ENCODE measurements around the gene RFESD. TPM values are rescaled to one million over a fixed set of nuclear protein-coding genes. Genes with fewer than 3 reads are reported as not detected.
A peak's percentile ranks its signal among the peaks of the same experiment; 100 is the strongest.

RFESD gene
- total and polyA plus RNA-seq, 2 of the 8 experiments (the other 6 are each of a cell fraction or from before 2014, with no cell fraction given), result 1.7 to 2.0 TPM

DNA sequence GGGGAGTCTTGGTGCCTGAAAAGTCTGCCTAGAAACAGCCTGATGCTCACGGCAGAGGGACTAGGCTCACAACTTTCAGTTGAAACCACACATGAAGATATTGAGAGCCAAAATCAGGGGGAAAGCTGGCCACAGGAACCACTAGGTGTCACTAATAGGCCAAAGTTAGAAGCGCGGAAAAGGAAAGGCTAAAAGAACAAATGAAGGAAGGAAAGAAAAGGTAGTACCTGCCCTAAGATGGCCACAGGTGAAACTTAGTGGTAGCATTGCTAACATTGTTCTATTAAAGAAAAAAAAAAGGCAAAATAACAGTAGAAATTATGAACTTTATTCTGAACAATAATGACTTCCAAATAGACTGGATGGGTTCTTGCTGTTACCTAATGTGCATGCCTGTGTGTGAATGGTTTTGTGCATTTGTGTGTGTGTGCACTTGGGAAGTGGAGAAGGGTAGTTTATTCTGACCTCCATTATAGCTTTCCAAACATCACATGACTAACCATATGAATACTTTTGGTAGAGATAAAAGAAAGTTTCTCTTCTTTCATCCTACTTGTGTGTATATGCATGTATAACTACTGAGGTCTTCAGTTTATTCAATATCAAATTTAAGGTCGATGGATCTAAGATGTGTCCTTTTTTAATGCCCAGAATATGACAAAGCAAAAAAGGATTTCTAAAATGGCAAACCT lies 2.1 kb upstream of the RFESD start:
- CTCF ChIA-PET (ENCODE audit: partially characterized antibody), result interaction anchor here (0.6 to 6.4 kb wide), 22 partner anchors 8 to 210 kb away, joined by 3 to 42 read pairs (median 3); no protein-coding TSS in a partner anchor
- H2AFZ ChIP-seq (ENCODE audit: low read length), result peak overlapping the region; percentile 93; the same call in 1 of the 2 replicates

More for the DNA sequence above, 2.1 kb upstream of the RFESD start:
- no peak overlapping the region for H3K4me3 ChIP-seq (ENCODE audit: extremely low read depth in 1 of 4, insufficient read depth in 2 of 4, low read depth in 3 of 4, low read length in 4 of 4)
- H2BK5ac ChIP-seq (ENCODE audit: low read depth, low read length), result no peak overlapping the region
- no peak overlapping the region for H4K91ac ChIP-seq (replicated peaks; ENCODE audit: insufficient read length, low read length)
- H3K18ac ChIP-seq (ENCODE audit: extremely low read depth, low read length), result no peak overlapping the region
- H3K4ac ChIP-seq (replicated peaks; ENCODE audit: insufficient read length, low read depth, low read length), result no peak overlapping the region
- TF ChIP-seq HDAC2 (IDR thresholded peaks at IDR 0.05; ENCODE audit: borderline replicate concordance in 1 of 2, low read depth in 2 of 2, low read length in 2 of 2), result no peak
- peak; percentile 85 to 88 for TF ChIP-seq RAD21 (IDR thresholded peaks at IDR 0.05 in 1 of 2, conservative IDR thresholded peaks at IDR 0.05 in 1 of 2; ENCODE audit: low read depth in 2 of 2, low read length in 2 of 2)
- TF ChIP-seq, protein P1, sequence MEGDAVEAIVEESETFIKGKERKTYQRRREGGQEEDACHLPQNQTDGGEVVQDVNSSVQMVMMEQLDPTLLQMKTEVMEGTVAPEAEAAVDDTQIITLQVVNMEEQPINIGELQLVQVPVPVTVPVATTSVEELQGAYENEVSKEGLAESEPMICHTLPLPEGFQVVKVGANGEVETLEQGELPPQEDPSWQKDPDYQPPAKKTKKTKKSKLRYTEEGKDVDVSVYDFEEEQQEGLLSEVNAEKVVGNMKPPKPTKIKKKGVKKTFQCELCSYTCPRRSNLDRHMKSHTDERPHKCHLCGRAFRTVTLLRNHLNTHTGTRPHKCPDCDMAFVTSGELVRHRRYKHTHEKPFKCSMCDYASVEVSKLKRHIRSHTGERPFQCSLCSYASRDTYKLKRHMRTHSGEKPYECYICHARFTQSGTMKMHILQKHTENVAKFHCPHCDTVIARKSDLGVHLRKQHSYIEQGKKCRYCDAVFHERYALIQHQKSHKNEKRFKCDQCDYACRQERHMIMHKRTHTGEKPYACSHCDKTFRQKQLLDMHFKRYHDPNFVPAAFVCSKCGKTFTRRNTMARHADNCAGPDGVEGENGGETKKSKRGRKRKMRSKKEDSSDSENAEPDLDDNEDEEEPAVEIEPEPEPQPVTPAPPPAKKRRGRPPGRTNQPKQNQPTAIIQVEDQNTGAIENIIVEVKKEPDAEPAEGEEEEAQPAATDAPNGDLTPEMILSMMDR (IDR thresholded peaks at IDR 0.05; ENCODE audit: control extremely low read depth in 1 of 3, insufficient read depth in 1 of 3, low read depth in 1 of 3, low read length in 3 of 3), result peak in 2 of 3 experiments; percentile 73 to 80; a peak in 3 of 4 replicates
- POLR2A ChIA-PET (ENCODE audit: partially characterized antibody), result interaction anchor here (0.6 to 1.6 kb wide), 3 partner anchors 9 to 190 kb away, joined by 3 to 4 read pairs (median 3); no protein-coding TSS in a partner anchor
- no peak overlapping the region for H2AK5ac ChIP-seq (ENCODE audit: low read depth, low read length)
- no peak overlapping the region for H3K4me2 ChIP-seq (ENCODE audit: insufficient read depth in 1 of 2, low read depth in 2 of 2, low read length in 2 of 2)
- no peaks in the 10 kb centered on the region for H3K79me2 ChIP-seq (ENCODE audit: control insufficient read depth in 1 of 2, insufficient read depth in 2 of 2, low read length in 2 of 2)
- H3K36me3 ChIP-seq (ENCODE audit: control insufficient read depth in 2 of 4, insufficient read depth in 4 of 4, low read length in 3 of 4), result no peaks in the 10 kb centered on the region
- H4K5ac ChIP-seq (ENCODE audit: insufficient read length, low read depth, low read length), result no peak overlapping the region
- H3K23ac ChIP-seq (ENCODE audit: insufficient read length), result no peak overlapping the region
- no peak overlapping the region for H2BK12ac ChIP-seq (ENCODE audit: low read depth, low read length)
- H3K56ac ChIP-seq (replicated peaks; ENCODE audit: insufficient read length, low read depth, low read length), result no peak overlapping the region
- peaks cover 0 to 6% (median 3%) of the 10 kb centered on the region in 4 experiments; a peak in 2 of 7 replicates for H3K4me1 ChIP-seq (replicated peaks in 1 of 4; ENCODE audit: control insufficient read depth in 3 of 4, insufficient read depth in 4 of 4, low read length in 3 of 4)
- H3K23me2 ChIP-seq (ENCODE audit: low read depth, low read length), result peaks cover 7% of the 10 kb centered on the region
- H4K8ac ChIP-seq (ENCODE audit: extremely low read depth, insufficient read depth, low read length), result no peak overlapping the region
- peak; percentile 81 for FAIRE-seq
- H3K9ac ChIP-seq (replicated peaks in 1 of 4; ENCODE audit: extremely low read depth in 1 of 4, low read depth in 3 of 4, low read length in 3 of 4), result no peak overlapping the region; a peak in 1 of 7 replicates
- H3K79me1 ChIP-seq (ENCODE audit: low read depth, low read length), result no peaks in the 10 kb centered on the region
- H3K27ac ChIP-seq (ENCODE audit: low read depth, low read length), result no peak overlapping the region
- no peak overlapping the region for H2BK15ac ChIP-seq (ENCODE audit: low read length)
- WGBS, 2 experiments (ENCODE audit: extremely low coverage in 1 of 2, insufficient coverage in 1 of 2, insufficient read length in 1 of 2, insufficient replicate concordance in 2 of 2, low coverage in 1 of 2, low lambda C conversion rate in 2 of 2, missing lambda C conversion rate in 1 of 2), result 45% methylated on average over 4 of the region's 4 CpGs; no CpG with 5 or more reads in 1 of the 2 experiments
- no peak overlapping the region for H2BK120ac ChIP-seq (replicated peaks; ENCODE audit: low read depth, low read length)
- no peak overlapping the region for H2BK20ac ChIP-seq (ENCODE audit: low read length)
- H3K9me3 ChIP-seq (ENCODE audit: insufficient read depth in 2 of 2, low read depth in 1 of 2, low read length in 1 of 2), result no peaks in the 10 kb centered on the region
- no peak overlapping the region for H3K14ac ChIP-seq (ENCODE audit: insufficient read length)
- no peaks in the 10 kb centered on the region for H3K27me3 ChIP-seq (replicated peaks in 1 of 4; ENCODE audit: control insufficient read depth in 3 of 4, extremely low read depth in 1 of 4, insufficient read depth in 3 of 4, low read length in 3 of 4)
- no peaks in the 10 kb centered on the region for H4K20me1 ChIP-seq (replicated peaks in 1 of 2; ENCODE audit: control insufficient read depth in 1 of 2, insufficient read depth in 2 of 2, low read length in 2 of 2)
- peak in 1 of 2 experiments; percentile 48 for DNase-seq (ENCODE audit: low read depth in 1 of 2, low spot score in 2 of 2)

All from H1 (cell line).